ENCODE results near the gene ATP13A1. TPM values are rescaled to one million over a fixed set of nuclear protein-coding genes. Genes with fewer than 3 reads are reported as not detected.
"Not testable (repeated sequence)": the region's sequence is repeated elsewhere in the genome, so short reads cannot be mapped to it uniquely, and the experiment has no call there.

Gene ATP13A1
- total RNA-seq, 2 donors from 2014 or later, result 24.1 to 29.6 TPM

- intact Hi-C loops (cut with DNase I), result no loop called here
- DNase-seq, result no peak
- ATAC-seq, result peak; percentile 39 to 48
Measured at GRCh38 chr19:19628501-19629134, 34.9 kb downstream of the ATP13A1 start.

GRCh38 chr19:19627621-19628500 lies 35.6 kb downstream of the ATP13A1 start, which contains the start of gene LPAR2:
LPAR2 (minus strand) TSS chr19:19628220; CDS start chr19:19627275, 945 bp downstream.
- DNase-seq (no peak), ATAC-seq (peak; percentile 73 to 78)
- intact Hi-C loops (cut with DNase I), result no loop called here

DNA sequence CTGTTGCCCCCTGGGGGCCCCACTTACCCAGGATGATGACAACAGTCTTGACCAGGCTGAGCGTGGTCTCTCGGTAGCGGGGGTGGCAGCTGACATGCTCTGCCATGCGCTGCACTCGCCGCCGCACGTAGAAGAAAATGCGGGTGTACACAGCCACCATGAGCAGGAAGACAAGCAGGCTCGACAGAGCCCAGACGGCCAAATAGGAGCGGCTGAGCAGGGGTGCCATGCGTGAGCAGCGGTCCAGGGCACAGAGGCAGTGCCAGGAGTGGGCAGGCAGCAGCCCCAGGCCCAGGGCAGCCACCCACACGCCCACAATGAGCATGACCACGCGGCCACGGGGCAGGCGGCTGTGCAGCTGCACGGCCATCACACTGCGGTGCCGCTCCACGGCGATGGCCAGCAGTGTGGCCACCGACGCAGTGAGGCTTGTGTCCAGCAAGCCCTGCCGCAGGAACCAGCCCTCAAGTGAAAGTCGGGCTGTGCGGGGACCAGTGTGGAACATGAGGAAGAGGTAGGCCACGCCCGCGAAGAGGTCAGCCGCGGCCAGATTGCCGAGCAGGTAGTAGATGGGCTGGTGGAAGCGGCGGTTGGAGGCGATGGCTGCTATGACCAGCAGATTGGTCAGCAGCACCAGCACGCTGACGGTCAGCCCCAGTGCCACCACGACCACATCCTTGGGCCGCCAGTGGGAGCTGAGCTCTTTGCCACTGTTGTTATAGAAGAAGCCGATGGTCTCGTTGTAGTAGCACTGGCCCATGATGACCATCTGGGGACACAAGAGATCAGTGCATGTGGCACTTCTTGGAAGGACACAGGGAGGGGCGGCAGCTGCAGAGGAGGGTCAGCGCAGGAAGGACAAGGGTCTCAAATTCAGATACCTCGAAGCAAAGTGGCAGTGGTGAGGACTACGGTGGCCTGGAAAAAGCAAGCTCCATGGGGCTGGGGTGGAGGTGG lies 36.7 kb downstream of the ATP13A1 start:
- ATAC-seq (no peak), DNase-seq (no peak)

DNA sequence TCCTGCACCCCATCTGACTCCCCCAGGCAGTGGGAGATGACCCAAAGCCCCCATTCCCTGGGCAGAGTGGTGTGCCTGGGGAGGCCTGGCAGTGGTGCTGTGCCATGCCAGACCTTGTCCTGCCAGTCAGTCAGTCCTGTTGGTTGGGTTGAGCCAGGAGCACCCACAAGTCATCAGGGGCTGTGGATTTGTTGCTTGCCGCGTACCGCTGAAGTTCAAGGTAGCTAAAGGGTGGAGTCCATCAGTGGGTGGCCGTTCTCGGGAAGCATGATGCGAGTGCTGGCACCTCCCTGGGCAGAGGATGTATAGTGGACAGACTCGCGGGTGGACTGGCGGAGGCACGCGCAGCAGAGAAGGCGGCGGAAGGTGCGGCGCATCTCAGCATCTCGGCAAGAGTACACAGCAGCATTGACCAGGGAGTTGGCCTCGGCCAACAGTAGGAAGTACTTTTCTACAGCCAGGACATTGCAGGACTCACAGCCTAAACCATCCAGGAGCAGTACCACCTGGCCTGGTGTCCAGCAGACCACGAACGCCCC lies 39.4 kb downstream of the ATP13A1 start:
- intact Hi-C loops (cut with DNase I), result no loop called here

More for the DNA sequence above, 36.7 kb downstream of the ATP13A1 start:
- intact Hi-C loops (cut with DNase I), result no loop called here

DNA sequence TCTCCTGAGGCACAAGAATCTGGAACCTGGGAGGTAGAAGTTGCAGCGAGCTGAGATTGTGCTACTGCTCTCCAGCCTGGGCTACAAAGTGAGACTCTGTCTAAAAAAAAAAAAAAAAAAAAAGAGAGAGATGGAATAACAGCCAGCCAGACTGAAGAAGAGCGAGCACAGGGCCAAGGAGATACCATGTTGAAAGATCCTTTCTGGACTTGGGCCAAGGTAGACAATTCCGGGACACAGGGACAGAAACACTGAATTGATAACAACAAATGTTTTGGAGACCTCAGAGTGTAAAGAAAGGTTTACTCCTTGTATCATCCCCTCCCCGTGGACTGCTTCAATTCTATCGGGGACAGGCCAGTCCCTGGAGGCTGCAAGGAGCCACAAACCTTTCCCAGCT lies 40.1 kb downstream of the ATP13A1 start:
- intact Hi-C loops (cut with DNase I), result no loop called here
- ATAC-seq (no peak), DNase-seq (no peak)

More for the DNA sequence above, 39.4 kb downstream of the ATP13A1 start:
- DNase-seq (no peak), ATAC-seq (no peak)

DNA sequence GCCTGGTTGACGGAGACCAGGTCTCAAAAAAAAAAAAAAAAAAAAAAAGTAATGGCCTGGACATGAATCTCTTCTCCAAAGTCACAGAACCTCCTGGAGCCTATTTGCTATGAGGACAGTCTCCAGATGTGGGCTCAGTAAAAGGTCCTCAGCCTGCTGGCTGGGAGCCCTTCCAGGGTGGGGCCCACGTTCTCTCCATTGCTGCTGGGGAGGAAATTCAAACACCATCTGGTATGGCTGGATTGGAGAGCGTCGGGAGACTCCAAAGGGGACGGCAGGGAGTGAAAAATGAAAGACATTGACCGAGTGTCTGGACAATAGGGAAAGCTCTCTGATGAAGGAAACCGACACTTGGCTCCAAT lies 43.6 kb downstream of the ATP13A1 start:
- ATAC-seq (no peak), DNase-seq (no peak)
- intact Hi-C loops (cut with DNase I), result no loop called here

DNA sequence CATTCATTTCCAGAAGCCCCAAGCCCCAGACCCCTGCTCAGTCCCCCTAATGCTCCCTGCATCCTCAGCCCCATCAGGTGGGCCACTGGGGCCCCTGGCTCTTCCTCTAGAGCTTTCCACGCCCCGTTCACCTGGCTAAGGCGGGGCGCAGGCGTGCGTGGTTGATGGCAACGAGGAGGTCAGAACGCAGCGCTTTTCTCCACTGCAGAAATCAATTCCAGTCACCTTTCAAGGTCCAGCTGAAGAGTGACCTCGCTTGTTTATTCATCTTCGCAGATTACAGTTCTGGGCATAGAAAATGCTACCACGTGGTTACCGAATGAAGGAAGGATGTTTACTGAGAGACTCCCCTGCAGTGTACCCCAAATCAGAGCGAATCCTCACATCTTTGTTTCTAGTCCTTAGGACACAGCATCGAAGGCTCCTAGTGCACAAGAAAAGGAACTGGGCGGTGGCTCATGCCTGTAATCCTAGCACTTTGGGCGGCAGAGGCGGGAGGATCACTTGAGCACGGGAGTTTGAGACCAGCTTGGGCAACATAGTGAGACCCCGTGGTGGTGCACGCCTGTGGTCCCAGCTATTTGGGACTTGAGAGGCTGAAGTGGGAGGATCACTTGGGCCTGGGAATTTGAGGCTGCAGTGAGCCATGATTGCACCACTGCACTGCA lies 44.2 kb downstream of the ATP13A1 start:
- DNase-seq (no peak), ATAC-seq (no peak)
- intact Hi-C loops (cut with DNase I), result no loop called here

DNA sequence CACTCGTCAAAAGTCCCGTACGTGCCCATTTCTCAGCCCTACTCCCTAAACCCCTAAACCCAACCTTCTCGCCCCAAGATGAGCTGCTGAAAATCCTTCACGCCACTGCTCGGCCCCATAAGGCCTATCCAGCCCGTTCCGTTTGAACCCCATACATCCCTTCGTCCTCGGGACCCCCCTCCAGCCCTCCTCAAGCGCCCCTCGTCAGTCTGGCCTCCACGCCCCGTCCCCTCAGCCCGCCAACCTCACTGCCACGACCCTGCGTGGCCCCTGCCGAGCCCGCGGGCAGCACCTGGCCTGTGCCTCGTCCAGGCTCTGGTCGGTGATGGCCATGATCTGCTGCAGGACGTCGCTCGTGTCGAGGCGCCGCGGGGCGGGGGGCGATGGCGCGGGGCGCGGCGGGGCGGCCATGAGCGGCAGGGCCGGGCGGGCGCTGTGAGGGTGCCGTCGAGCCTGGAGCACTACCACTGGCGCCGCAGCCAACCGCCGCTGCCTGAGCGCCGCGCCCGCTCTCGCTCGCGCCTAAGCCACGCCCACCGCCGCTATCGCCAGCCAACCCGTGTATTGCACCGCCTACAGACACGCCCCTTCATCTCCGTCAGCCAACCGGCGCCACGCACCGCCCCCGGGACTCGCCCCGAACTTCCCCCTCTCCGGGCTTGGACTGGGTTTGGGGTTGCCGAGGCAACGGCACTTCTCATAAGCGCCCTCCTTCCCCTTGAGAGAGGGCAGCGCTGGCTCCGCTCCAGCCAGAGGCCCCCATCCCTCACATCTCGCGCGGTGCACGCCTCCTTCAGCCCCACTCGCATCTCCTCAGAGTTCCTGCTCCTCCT lies 45.0 kb downstream of the ATP13A1 start, which contains the start of gene PBX4:
Gene PBX4, minus strand, starts transcription at position 469 of the 833 bp plus-strand sequence. Its CDS starts 58 bp downstream, at position 411.
- ATAC-seq, result peak; percentile 99
- intact Hi-C loops (cut with DNase I), result no loop called here

GRCh38 chr19:19615086-19615485 lies 48.4 kb downstream of the ATP13A1 start:
- intact Hi-C loops (cut with DNase I), result no loop called here

More for the DNA sequence above, 45.0 kb downstream of the ATP13A1 start, which contains the start of gene PBX4:
- DNase-seq, result peak; percentile 94

DNA sequence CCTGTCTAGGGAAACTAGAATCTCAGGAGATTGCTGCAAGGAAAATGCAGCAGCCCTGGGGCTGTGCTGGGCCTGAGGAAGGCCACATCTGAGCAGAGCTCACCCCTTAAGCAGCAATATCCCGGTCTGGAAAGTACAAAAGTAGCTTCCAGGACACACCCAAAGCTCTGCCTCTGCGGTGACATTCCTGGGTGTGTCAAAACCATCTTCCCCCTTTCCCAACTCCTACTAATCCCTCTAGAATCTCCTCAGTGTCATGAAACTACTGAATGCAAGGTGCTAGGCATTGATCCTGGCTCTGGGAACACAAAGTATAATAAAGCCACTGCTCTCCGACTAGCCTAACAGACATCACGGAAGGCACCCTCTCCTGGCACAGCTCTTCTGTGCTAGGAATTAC lies 50.0 kb downstream of the ATP13A1 start:
- no peak for ATAC-seq
- DNase-seq, result no peak
- intact Hi-C loops (cut with DNase I), result no loop called here

More at GRCh38 chr19:19615086-19615485, 48.4 kb downstream of the ATP13A1 start:
- ATAC-seq (no peak), DNase-seq (no peak)

DNA sequence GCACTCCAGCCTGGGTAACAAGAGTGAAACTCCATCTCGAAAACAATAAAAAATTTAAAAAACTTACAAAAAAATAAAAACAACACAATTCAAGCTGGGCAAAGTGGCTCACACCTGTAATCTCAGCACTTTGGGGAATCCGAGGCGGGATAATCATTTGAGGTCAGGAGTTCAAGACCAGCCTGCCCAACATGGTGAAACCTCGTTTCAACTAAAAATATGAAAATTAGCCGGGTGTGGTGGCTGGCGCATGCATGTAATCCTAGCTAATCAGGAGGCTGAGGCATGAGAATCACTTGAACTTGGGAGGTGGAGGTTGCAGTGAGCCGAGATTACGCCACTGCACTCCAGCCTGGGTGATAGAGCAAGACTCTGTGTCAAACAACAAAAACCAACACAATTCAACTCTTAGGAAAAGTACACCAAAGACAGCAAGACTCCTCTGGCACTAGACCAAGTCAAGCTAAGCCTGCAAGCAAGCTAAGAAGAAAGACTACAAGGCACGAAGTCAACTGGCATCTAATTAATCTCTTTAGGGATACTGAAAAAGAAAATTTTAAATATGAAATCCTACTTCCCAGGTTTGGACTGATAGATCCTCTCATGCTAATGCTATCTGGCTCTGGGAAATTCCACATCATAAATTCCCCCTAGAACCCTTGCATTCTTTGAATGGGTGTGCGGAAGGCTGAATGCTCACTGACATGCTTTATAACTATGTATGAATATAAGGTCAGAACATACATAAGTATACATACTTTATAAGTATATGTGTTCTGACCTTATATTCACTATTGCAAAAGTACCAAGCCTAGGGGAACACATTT lies 52.9 kb downstream of the ATP13A1 start:
- no peak for ATAC-seq
- intact Hi-C loops (cut with DNase I), result no loop called here
- no peak for DNase-seq

GRCh38 chr19:19606686-19607085 lies 56.8 kb downstream of the ATP13A1 start:
- intact Hi-C loops (cut with DNase I); DNase-seq; ATAC-seq: not testable (repeated sequence)

- no peak for DNase-seq
- no peak for ATAC-seq
- intact Hi-C loops (cut with DNase I), result no loop called here
Measured at GRCh38 chr19:19606021-19606420, 57.5 kb downstream of the ATP13A1 start.

GRCh38 chr19:19602713-19603324 lies 60.7 kb downstream of the ATP13A1 start:
- intact Hi-C loops (cut with DNase I), result no loop called here
- DNase-seq (no peak), ATAC-seq (no peak)

DNA sequence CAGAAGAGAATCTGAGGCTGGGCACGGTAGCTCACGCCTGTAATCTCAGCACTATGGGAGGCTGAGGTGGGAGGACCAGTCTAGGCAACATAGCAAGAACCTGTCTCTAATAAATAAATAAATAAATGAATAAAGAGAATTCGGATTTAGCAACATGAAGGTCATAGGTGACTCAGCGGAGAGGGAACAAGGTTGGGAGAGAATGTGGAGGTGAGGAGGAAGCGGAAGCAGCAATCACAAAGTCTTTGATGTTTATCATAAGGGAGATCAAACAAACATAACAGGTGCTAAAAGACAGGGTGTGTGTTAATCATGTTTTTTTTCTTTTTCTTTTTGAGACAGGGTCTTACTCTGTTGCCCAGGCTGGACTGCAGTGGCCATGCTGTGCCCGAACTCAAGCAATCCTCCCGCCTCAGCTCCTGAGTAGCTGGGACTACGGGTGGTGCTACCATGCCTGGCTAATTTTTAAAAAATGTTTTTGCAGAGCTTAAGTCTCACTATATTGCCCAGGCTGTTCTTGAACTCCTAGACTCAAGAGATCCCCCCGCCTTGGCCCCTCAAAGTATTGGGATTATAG lies 61.3 kb downstream of the ATP13A1 start:
- DNase-seq, result no peak
- intact Hi-C loops (cut with DNase I), result no loop called here

GRCh38 chr19:19600793-19601330 lies 62.6 kb downstream of the ATP13A1 start:
- no peak for ATAC-seq
- no peak for DNase-seq
- intact Hi-C loops (cut with DNase I), result no loop called here

More for the DNA sequence above, 61.3 kb downstream of the ATP13A1 start:
- no peak for ATAC-seq
